HepG2 (cell line): ENCODE data around the gene MTHFD1. TPM values are rescaled to one million over a fixed set of nuclear protein-coding genes. Genes with fewer than 3 reads are reported as not detected.

Experiments used
- ATAC-seq: fragments of 200-7000 bp; cut with Tn5 transposase; 3 replicates; pipeline ENCODE4 v1.9.1; 2020; ENCODE audit warnings: mild to moderate bottlenecking, moderate library complexity
- BruUV-seq: library from RNA; stranded (reverse); fragments of 400-500 nt; replicated peaks from 2 replicates; lab custom pipeline; 2021; lab: Mats Ljungman, UMichigan
- CTCF ChIA-PET: fragments of 300-600 bp; formaldehyde crosslinking; extraction: SDS; loops from one replicate; lab custom pipeline; 2021; ENCODE audit warnings: low total read pairs, inconsistent platforms, low intra/inter-chr PET ratio; lab: Yijun Ruan, JAX
- POLR2A ChIA-PET: fragments of 350-600 bp; sonication (Branson Sonifier 250); formaldehyde crosslinking; loops from one replicate; lab custom pipeline; 2020; ENCODE audit warnings: antibody characterized with exemption, inconsistent platforms; lab: Yijun Ruan, JAX
- DNase-seq: peaks from one replicate; pipeline ENCODE4 v3.0.0-alpha.2; 2015; ENCODE audit warnings: low spot score
- FAIRE-seq: peaks from 3 replicates; lab custom pipeline; 2011; peaks lifted over from hg19 to GRCh38; lab: Jason Lieb, UNC
- H2AFZ ChIP-seq: one replicate; pipeline ENCODE4 v1.6.1; 2011; ENCODE audit warnings: low read length, inconsistent platforms
- H3K27ac ChIP-seq: fragments of 300-600 bp; 3 replicates; pipeline ENCODE4 v1.8.0; 2011; ENCODE audit warnings: mixed run types, mild to moderate bottlenecking, mixed read lengths, low read length, inconsistent platforms; ENCODE audit not compliant: insufficient read depth; ENCODE audit errors: extremely low read length
- H3K27me3 ChIP-seq, 2 experiments: fragments of 200-600 bp in 1 of 2; 2 replicates in 1 of 2; 3 replicates in 1 of 2; pipeline versions ENCODE4 v1.6.0 to v1.8.0; 2011; ENCODE audit warnings: low read length in 2 of 2, mild to moderate bottlenecking in 2 of 2, moderate library complexity in 2 of 2, inconsistent platforms in 1 of 2; ENCODE audit not compliant: insufficient read depth in 2 of 2, control insufficient read depth in 1 of 2
- H3K36me3 ChIP-seq, 2 experiments: fragments of 200-600 bp in 1 of 2; replicated peaks in 1 of 2; 2 replicates in 1 of 2; 3 replicates in 1 of 2; pipeline versions ENCODE4 v1.5.1 to v1.8.0; 2011; ENCODE audit warnings: low read length in 2 of 2, inconsistent platforms in 1 of 2; ENCODE audit not compliant: insufficient read depth in 2 of 2, control insufficient read depth in 1 of 2
- H3K4me1 ChIP-seq: 2 replicates; pipeline ENCODE4 v1.5.1; 2012; ENCODE audit warnings: low read length, inconsistent platforms; ENCODE audit not compliant: insufficient read depth
- H3K4me2 ChIP-seq: 2 replicates; pipeline ENCODE4 v1.6.0; 2011; ENCODE audit warnings: low read depth, low read length, inconsistent platforms
- H3K4me3 ChIP-seq, 3 experiments: fragments of 200-600 bp in 1 of 3; sonication (generic), shearing (Covaris generic) in 1 of 3; replicated peaks in 1 of 3; 2 replicates each; pipeline ENCODE4 v1.5.1; 2011 to 2016; ENCODE audit warnings: low read length in 3 of 3, inconsistent platforms in 2 of 3, low read depth in 2 of 3, mild to moderate bottlenecking in 2 of 3, control low read depth in 1 of 3, mixed read lengths in 1 of 3; ENCODE audit not compliant: insufficient read depth in 1 of 3
- H3K79me2 ChIP-seq: one replicate; pipeline ENCODE4 v1.6.1; 2011; ENCODE audit warnings: low read length, inconsistent platforms; ENCODE audit not compliant: insufficient read depth
- H3K9ac ChIP-seq: 2 replicates; pipeline ENCODE4 v1.6.0; 2011; ENCODE audit warnings: mild to moderate bottlenecking, low read depth, low read length, inconsistent platforms; ENCODE audit not compliant: insufficient read depth
- H3K9me3 ChIP-seq: 2 replicates; pipeline ENCODE4 v1.5.1; 2012; ENCODE audit warnings: mild to moderate bottlenecking, low read length
- H4K20me1 ChIP-seq: 2 replicates; pipeline ENCODE4 v1.6.0; 2011; ENCODE audit warnings: inconsistent platforms, mild to moderate bottlenecking, low read length, moderate library complexity; ENCODE audit not compliant: insufficient read depth
- HCFC1 ChIP-seq: fragments of 150-350 bp; IDR thresholded peaks from 2 replicates; pipeline ENCODE4 v1.6.1; 2014; ENCODE audit warnings: low read depth, low read length
- NR0B2 ChIP-seq: sonication (generic); formaldehyde crosslinking; IDR thresholded peaks from 2 replicates; pipeline ENCODE4 v1.4.0; 2020; ENCODE audit warnings: mild to moderate bottlenecking, missing genetic modification reagents
- RAD51 ChIP-seq: fragments of 450-650 bp; IDR thresholded peaks from 2 replicates; pipeline ENCODE4 v1.6.1; 2016; ENCODE audit warnings: borderline replicate concordance
- RNF219 ChIP-seq: sonication (generic); formaldehyde crosslinking; IDR thresholded peaks from 2 replicates; pipeline ENCODE4 v1.5.0; 2020; ENCODE audit warnings: mild to moderate bottlenecking, missing genetic modification reagents
- RXRA ChIP-seq: sonication (generic); formaldehyde crosslinking; IDR thresholded peaks from 2 replicates; pipeline ENCODE4 v1.5.1; 2020; ENCODE audit warnings: missing genetic modification reagents
- TBL1XR1 ChIP-seq: fragments of 150-350 bp; IDR thresholded peaks from 2 replicates; pipeline ENCODE4 v1.6.1; 2014; ENCODE audit warnings: borderline replicate concordance, low read length; ENCODE audit not compliant: partially characterized antibody
- TOPORS ChIP-seq: sonication (generic); formaldehyde crosslinking; IDR thresholded peaks from 2 replicates; pipeline ENCODE4 v1.8.0; 2023; ENCODE audit warnings: mild to moderate bottlenecking, missing genetic modification reagents
- ZNF33A ChIP-seq: sonication (generic); formaldehyde crosslinking; IDR thresholded peaks from 2 replicates; pipeline ENCODE4 v1.5.1; 2020; ENCODE audit warnings: missing genetic modification reagents, mild to moderate bottlenecking, moderate library complexity, borderline replicate concordance
- ZNF350 ChIP-seq: sonication (generic); formaldehyde crosslinking; IDR thresholded peaks from 2 replicates; pipeline ENCODE4 v1.4.0; 2020; ENCODE audit warnings: mild to moderate bottlenecking, low read depth, missing genetic modification reagents, borderline replicate concordance
- ZNF484 ChIP-seq: sonication (generic); formaldehyde crosslinking; IDR thresholded peaks from 2 replicates; pipeline ENCODE4 v1.5.1; 2020; ENCODE audit warnings: mild to moderate bottlenecking, low read depth, missing genetic modification reagents, borderline replicate concordance
- ZNF510 ChIP-seq: sonication (generic); formaldehyde crosslinking; IDR thresholded peaks from 2 replicates; pipeline ENCODE4 v1.4.0; 2020; ENCODE audit warnings: low read depth, mild to moderate bottlenecking, missing genetic modification reagents
- ZNF782 ChIP-seq: sonication (generic); formaldehyde crosslinking; IDR thresholded peaks from 2 replicates; pipeline ENCODE4 v1.4.0; 2020; ENCODE audit warnings: missing genetic modification reagents, mild to moderate bottlenecking, borderline replicate concordance
- ZNF850 ChIP-seq: sonication (generic); formaldehyde crosslinking; conservative IDR thresholded peaks from 2 replicates; pipeline ENCODE4 v1.9.0; 2021; ENCODE audit warnings: mild to moderate bottlenecking, missing genetic modification reagents
- ZNF878 ChIP-seq: sonication (generic); formaldehyde crosslinking; IDR thresholded peaks from 2 replicates; pipeline ENCODE4 v1.8.1; 2023; ENCODE audit warnings: mild to moderate bottlenecking, missing genetic modification reagents, moderate library complexity
- ZSCAN20 ChIP-seq: sonication (generic); formaldehyde crosslinking; IDR thresholded peaks from 2 replicates; pipeline ENCODE4 v1.4.0; 2020; ENCODE audit warnings: missing genetic modification reagents, mild to moderate bottlenecking, borderline replicate concordance
- WGBS: methylation state at CpG from one replicate; pipeline ENCODE4 v1.1.6; 2017; ENCODE audit warnings: low lambda C conversion rate; 5-methylcytosine and 5-hydroxymethylcytosine counted together
- in situ Hi-C: cut with HindIII; loops from 2 replicates; pipeline ENCODE4 v1.10.0; 2017; ENCODE audit warnings: low pct_unique_long_range_greater_than_20kb; ENCODE audit not compliant: extremely low pct_ligation_motif_present
- intact Hi-C: fragments of 100-400 bp; cut with micrococcal nuclease; formaldehyde crosslinking; loops from one replicate; pipeline ENCODE4 v1.10.0; 2022; ENCODE audit not compliant: unreplicated experiment
- polyA plus RNA-seq, 8 experiments: library from polyadenylated mRNA; depleted of rRNA in 3 of 8; stranded (reverse) in 7 of 8; unstranded in 1 of 8; fragments of >200 nt; fragmentation: Illumina TruSeq in 4 of 8; extraction: Trizol in 4 of 8; gene quantifications; 2 replicates each; pipeline versions ENCODE4 v1.2.1 to v1.2.3, GENCODE V29; 2011 to 2016; ENCODE audit warnings: low read depth in 4 of 8, missing spikeins in 1 of 8, mixed read lengths in 1 of 8; ENCODE audit not compliant: insufficient read depth in 1 of 8
- total RNA-seq, 5 experiments: library from RNA; depleted of rRNA; stranded (reverse); fragments of >200 nt; fragmentation: Illumina TruSeq; extraction: Trizol; gene quantifications; 2 replicates each; pipeline ENCODE4 v1.2.3, GENCODE V29; 2016; ENCODE audit warnings: low read depth in 1 of 5
- TF ChIP-seq, protein P1 (sequence below): fragments of 450-650 bp; IDR thresholded peaks from 2 replicates; pipeline ENCODE4 v1.6.1; 2017; ENCODE audit warnings: mild to moderate bottlenecking
- TF ChIP-seq, protein P2 (sequence below): sonication (generic); formaldehyde crosslinking; IDR thresholded peaks from 2 replicates; pipeline ENCODE4 v1.5.0; 2020; ENCODE audit warnings: missing genetic modification reagents

The MTHFD1 gene
- total and polyA plus RNA-seq, 2 of the 13 experiments (the other 11 are each of a cell fraction or from before 2014, with no cell fraction given) = 31.0 to 106 TPM

DNA sequence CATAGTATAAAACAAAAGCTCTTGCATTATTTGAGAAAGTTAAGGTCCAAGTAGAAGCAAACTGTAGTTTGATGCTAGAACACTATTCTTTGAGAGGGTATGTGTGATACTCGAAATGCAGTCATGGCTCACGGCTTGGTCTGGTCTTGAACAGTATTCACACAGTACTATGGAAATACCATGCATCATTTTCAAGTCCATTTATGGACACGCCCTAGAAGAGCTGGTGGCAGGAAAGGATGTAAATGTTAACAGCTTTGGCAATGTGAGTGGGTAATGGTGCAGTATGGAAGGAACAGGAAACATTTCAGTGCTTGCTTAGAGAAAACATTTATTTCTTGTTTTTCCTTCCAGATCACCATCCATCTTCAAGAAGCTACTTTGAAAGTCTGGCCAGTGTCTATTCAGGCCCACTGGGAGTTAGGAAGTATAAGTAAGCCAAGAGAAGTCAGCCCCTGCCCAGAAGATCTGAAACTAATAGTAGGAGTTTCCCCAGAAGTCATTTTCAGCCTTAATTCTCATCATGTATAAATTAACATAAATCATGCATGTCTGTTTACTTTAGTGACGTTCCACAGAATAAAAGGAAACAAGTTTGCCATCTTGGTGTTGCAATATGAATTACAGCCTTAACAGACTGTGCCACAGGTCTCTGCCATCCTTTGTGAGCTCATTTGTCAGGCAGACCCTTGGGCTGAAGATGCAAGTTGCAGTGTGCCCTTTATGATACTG lies 71.4 kb downstream of the MTHFD1 start (continued):
- TF ChIP-seq RNF219 (CRISPR knock-in tag) (no peak), TBL1XR1 (no peak), ZNF878 (CRISPR knock-in tag) (no peak), ZNF782 (CRISPR knock-in tag) (no peak)

GRCh38 chr14:64461221-64461620 lies 73.1 kb downstream of the MTHFD1 start:
- peaks cover 0 to 28% of the 10 kb centered on the region in 2 experiments; a peak in 4 of 5 replicates for H3K36me3 ChIP-seq
- H4K20me1 ChIP-seq = no peaks in the 10 kb centered on the region
- no peaks in the 10 kb centered on the region for H3K27me3 ChIP-seq
- H3K9me3 ChIP-seq = no peaks in the 10 kb centered on the region
- H3K4me1 ChIP-seq = peaks cover 16% of the 10 kb centered on the region
- H3K4me2 ChIP-seq = no peak overlapping the region
- ATAC-seq (no peak), FAIRE-seq (no peak), DNase-seq (no peak)
- BruUV-seq = no TSS peak
- no peak overlapping the region for H3K4me3 ChIP-seq
- H3K79me2 ChIP-seq = no peaks in the 10 kb centered on the region
- intact Hi-C loops = no loop called here
- WGBS = 100% methylated on average over 3 of the region's 3 CpGs
- no peak overlapping the region for H2AFZ ChIP-seq
- ChIA-PET CTCF (no interaction called here), POLR2A (no interaction called here)
- no peak overlapping the region for H3K27ac ChIP-seq
- no peak overlapping the region for H3K9ac ChIP-seq
- in situ Hi-C loops = no loop called here
- TF ChIP-seq HCFC1 (no peak), TOPORS (CRISPR knock-in tag) (no peak), ZNF850 (CRISPR knock-in tag) (no peak), ZNF33A (CRISPR knock-in tag) (no peak), ZNF350 (CRISPR knock-in tag) (no peak), RXRA (no peak), ZNF484 (no peak), ZNF510 (CRISPR knock-in tag) (no peak), RAD51 (no peak), NR0B2 (no peak), ZSCAN20 (CRISPR knock-in tag) (no peak)
- TF ChIP-seq, protein P1, sequence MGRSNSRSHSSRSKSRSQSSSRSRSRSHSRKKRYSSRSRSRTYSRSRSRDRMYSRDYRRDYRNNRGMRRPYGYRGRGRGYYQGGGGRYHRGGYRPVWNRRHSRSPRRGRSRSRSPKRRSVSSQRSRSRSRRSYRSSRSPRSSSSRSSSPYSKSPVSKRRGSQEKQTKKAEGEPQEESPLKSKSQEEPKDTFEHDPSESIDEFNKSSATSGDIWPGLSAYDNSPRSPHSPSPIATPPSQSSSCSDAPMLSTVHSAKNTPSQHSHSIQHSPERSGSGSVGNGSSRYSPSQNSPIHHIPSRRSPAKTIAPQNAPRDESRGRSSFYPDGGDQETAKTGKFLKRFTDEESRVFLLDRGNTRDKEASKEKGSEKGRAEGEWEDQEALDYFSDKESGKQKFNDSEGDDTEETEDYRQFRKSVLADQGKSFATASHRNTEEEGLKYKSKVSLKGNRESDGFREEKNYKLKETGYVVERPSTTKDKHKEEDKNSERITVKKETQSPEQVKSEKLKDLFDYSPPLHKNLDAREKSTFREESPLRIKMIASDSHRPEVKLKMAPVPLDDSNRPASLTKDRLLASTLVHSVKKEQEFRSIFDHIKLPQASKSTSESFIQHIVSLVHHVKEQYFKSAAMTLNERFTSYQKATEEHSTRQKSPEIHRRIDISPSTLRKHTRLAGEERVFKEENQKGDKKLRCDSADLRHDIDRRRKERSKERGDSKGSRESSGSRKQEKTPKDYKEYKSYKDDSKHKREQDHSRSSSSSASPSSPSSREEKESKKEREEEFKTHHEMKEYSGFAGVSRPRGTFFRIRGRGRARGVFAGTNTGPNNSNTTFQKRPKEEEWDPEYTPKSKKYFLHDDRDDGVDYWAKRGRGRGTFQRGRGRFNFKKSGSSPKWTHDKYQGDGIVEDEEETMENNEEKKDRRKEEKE = no peak
- TF ChIP-seq, protein P2, sequence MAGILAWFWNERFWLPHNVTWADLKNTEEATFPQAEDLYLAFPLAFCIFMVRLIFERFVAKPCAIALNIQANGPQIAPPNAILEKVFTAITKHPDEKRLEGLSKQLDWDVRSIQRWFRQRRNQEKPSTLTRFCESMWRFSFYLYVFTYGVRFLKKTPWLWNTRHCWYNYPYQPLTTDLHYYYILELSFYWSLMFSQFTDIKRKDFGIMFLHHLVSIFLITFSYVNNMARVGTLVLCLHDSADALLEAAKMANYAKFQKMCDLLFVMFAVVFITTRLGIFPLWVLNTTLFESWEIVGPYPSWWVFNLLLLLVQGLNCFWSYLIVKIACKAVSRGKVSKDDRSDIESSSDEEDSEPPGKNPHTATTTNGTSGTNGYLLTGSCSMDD (CRISPR knock-in tag) = no peak
